DND-41 (cell line): Measurements from ENCODE around the gene F2RL1.

Source experiments
- ATAC-seq: fragments of 200-7000 bp; cut with Tn5 transposase; 3 replicates; pipeline ENCODE4 v1.9.1; 2021; ENCODE audit warnings: low read depth; ENCODE audit not compliant: insufficient read depth
- DNase-seq: peaks from one replicate; pipeline ENCODE4 v3.0.0-alpha.2; 2020
- H2AFZ ChIP-seq: 2 replicates; pipeline ENCODE4 v1.6.0; 2012; ENCODE audit warnings: low read depth, low read length
- H3K27ac ChIP-seq: 2 replicates; pipeline ENCODE4 v1.5.1; 2012; ENCODE audit warnings: low read length, inconsistent platforms
- H3K27me3 ChIP-seq: fragments of 200-600 bp; sonication (generic); 2 replicates; pipeline ENCODE4 v1.6.0; 2012; ENCODE audit warnings: low read length, mild to moderate bottlenecking, inconsistent platforms; ENCODE audit not compliant: insufficient read depth, poor library complexity
- H3K36me3 ChIP-seq: 2 replicates; pipeline ENCODE4 v1.5.1; 2012; ENCODE audit warnings: low read length, inconsistent platforms; ENCODE audit not compliant: insufficient read depth
- H3K4me1 ChIP-seq: 2 replicates; pipeline ENCODE4 v1.5.1; 2012; ENCODE audit warnings: mild to moderate bottlenecking, low read length; ENCODE audit not compliant: insufficient read depth
- H3K4me2 ChIP-seq: 2 replicates; pipeline ENCODE4 v1.6.0; 2012; ENCODE audit warnings: mild to moderate bottlenecking, moderate library complexity, low read length, inconsistent platforms; ENCODE audit not compliant: insufficient read depth
- H3K4me3 ChIP-seq, 2 experiments: fragments of 200-600 bp in 1 of 2; shearing (Covaris generic) in 1 of 2; 2 replicates each; pipeline ENCODE4 v1.5.1; 2012 to 2016; ENCODE audit warnings: inconsistent platforms in 2 of 2, low read length in 2 of 2, mild to moderate bottlenecking in 2 of 2, low read depth in 1 of 2, moderate library complexity in 1 of 2
- H3K79me2 ChIP-seq: 2 replicates; pipeline ENCODE4 v1.6.0; 2012; ENCODE audit warnings: low read length, inconsistent platforms; ENCODE audit not compliant: insufficient read depth
- H3K9ac ChIP-seq: 2 replicates; pipeline ENCODE4 v1.6.0; 2012; ENCODE audit warnings: low read depth, mild to moderate bottlenecking, inconsistent platforms, low read length, moderate library complexity
- H3K9me3 ChIP-seq: 2 replicates; pipeline ENCODE4 v1.5.1; 2012; ENCODE audit warnings: low read length, moderate library complexity, mild to moderate bottlenecking, inconsistent platforms; ENCODE audit not compliant: insufficient read depth, severe bottlenecking
- H4K20me1 ChIP-seq: 2 replicates; pipeline ENCODE4 v1.6.0; 2012; ENCODE audit warnings: low read length; ENCODE audit not compliant: insufficient read depth
- CTCF ChIP-seq: IDR thresholded peaks from 2 replicates; pipeline ENCODE4 v1.5.1; 2012; ENCODE audit warnings: borderline replicate concordance, low read length, moderate library complexity, mild to moderate bottlenecking; ENCODE audit not compliant: poor library complexity, severe bottlenecking; ENCODE audit errors: extremely low read depth
- EZH2 ChIP-seq: IDR thresholded peaks from 3 replicates; pipeline ENCODE4 v1.6.1; 2012; ENCODE audit warnings: borderline replicate concordance, low read depth, mild to moderate bottlenecking, moderate library complexity, low read length, inconsistent platforms; ENCODE audit not compliant: severe bottlenecking

F2RL1 gene

GRCh38 chr5:76789991-76790581 lies 28.7 kb upstream of the F2RL1 start:
- no peaks in the 10 kb centered on the region for H3K36me3 ChIP-seq
- H3K27ac ChIP-seq: no peak overlapping the region
- H3K9ac ChIP-seq: no peak overlapping the region
- TF ChIP-seq EZH2 (no peak), CTCF (no peak)
- no peak for DNase-seq
- H3K4me1 ChIP-seq: no peaks in the 10 kb centered on the region
- no peaks in the 10 kb centered on the region for H3K27me3 ChIP-seq
- no peaks in the 10 kb centered on the region for H3K79me2 ChIP-seq
- no peak overlapping the region for H2AFZ ChIP-seq
- no peak for ATAC-seq
- H4K20me1 ChIP-seq: no peaks in the 10 kb centered on the region
- H3K4me3 ChIP-seq: no peak overlapping the region
- no peak overlapping the region for H3K4me2 ChIP-seq
- no peaks in the 10 kb centered on the region for H3K9me3 ChIP-seq

GRCh38 chr5:76790632-76791290 lies 28.1 kb upstream of the F2RL1 start:
- Histone ChIP-seq H3K9ac (no peak overlapping the region), H3K36me3 (no peaks in the 10 kb centered on the region), H3K27ac (no peak overlapping the region), H3K4me1 (no peaks in the 10 kb centered on the region), H3K27me3 (no peaks in the 10 kb centered on the region), H3K4me3 (no peak overlapping the region), H2AFZ (no peak overlapping the region), H3K79me2 (no peaks in the 10 kb centered on the region), H3K9me3 (no peaks in the 10 kb centered on the region), H3K4me2 (no peak overlapping the region), H4K20me1 (no peaks in the 10 kb centered on the region)
- DNase-seq (no peak), ATAC-seq (0 out of 3 replicates have a peak, but pooled peaks have one; percentile 35)
- no peak for TF ChIP-seq EZH2
- TF ChIP-seq CTCF: no peak

- H3K4me2 ChIP-seq: no peak overlapping the region
- no peak for TF ChIP-seq EZH2
- TF ChIP-seq CTCF: no peak
- no peaks in the 10 kb centered on the region for H3K79me2 ChIP-seq
- no peaks in the 10 kb centered on the region for H4K20me1 ChIP-seq
- DNase-seq (no peak), ATAC-seq (no peak)
- H3K9me3 ChIP-seq: no peaks in the 10 kb centered on the region
- H3K27ac ChIP-seq: no peak overlapping the region
- H3K36me3 ChIP-seq: no peaks in the 10 kb centered on the region
- H3K4me1 ChIP-seq: no peaks in the 10 kb centered on the region
- H3K27me3 ChIP-seq: no peaks in the 10 kb centered on the region
- no peak overlapping the region for H3K4me3 ChIP-seq
- H3K9ac ChIP-seq: no peak overlapping the region
- H2AFZ ChIP-seq: no peak overlapping the region
Observed at GRCh38 chr5:76791461-76791860, 27.4 kb upstream of the F2RL1 start.
